ENCODE data around the gene XRCC2. TPM values are rescaled to one million over a fixed set of nuclear protein-coding genes. Genes with fewer than 3 reads are reported as not detected.

The XRCC2 gene
- total and polyA plus RNA-seq, 8 donors: 0.05 to 0.37 (median 0.20) TPM

- Histone ChIP-seq H3K9me3 (no peaks in the 10 kb centered on the region), H3K36me3 (no peaks in the 10 kb centered on the region), H3K27me3 (no peaks in the 10 kb centered on the region), H3K27ac (no peak overlapping the region), H3K4me1 (no peaks in the 10 kb centered on the region), H3K4me3 (no peak overlapping the region)
- DNase-seq: no peak
- no peak for TF ChIP-seq CTCF (IDR thresholded peaks at IDR 0.05)
- ATAC-seq: no peak
- intact Hi-C loops (cut with DNase I): no loop called here
- FAIRE-seq: no peak
- WGBS, 2 donors: 91 to 95% methylated on average over 6 of the region's 6 CpGs
Observed at GRCh38 chr7:152641384-152641783, 34.6 kb downstream of the XRCC2 start.

- no peak for TF ChIP-seq CTCF (IDR thresholded peaks at IDR 0.05)
- 72 to 73% methylated on average over 6 of the region's 6 CpGs for WGBS, 2 donors
- ATAC-seq: no peak
- Histone ChIP-seq H3K27me3 (no peaks in the 10 kb centered on the region), H3K36me3 (no peaks in the 10 kb centered on the region), H3K27ac (no peak overlapping the region), H3K4me1 (no peaks in the 10 kb centered on the region), H3K4me3 (no peak overlapping the region), H3K9me3 (no peaks in the 10 kb centered on the region)
- intact Hi-C loops (cut with DNase I): no loop called here
- FAIRE-seq: no peak
- no peak for DNase-seq
Observed at GRCh38 chr7:152640829-152641228, 35.1 kb downstream of the XRCC2 start.

GRCh38 chr7:152637920-152638580 lies 37.9 kb downstream of the XRCC2 start:
- intact Hi-C loops (cut with DNase I): no loop called here
- FAIRE-seq (no peak), DNase-seq (no peak), ATAC-seq (no peak)
- no peaks in the 10 kb centered on the region for H3K9me3 ChIP-seq
- 83 to 89% methylated on average over 7 of the region's 7 CpGs for WGBS, 2 donors
- no peaks in the 10 kb centered on the region for H3K4me1 ChIP-seq
- H3K27me3 ChIP-seq: no peaks in the 10 kb centered on the region
- no peak overlapping the region for H3K27ac ChIP-seq
- TF ChIP-seq CTCF (IDR thresholded peaks at IDR 0.05): no peak
- no peaks in the 10 kb centered on the region for H3K36me3 ChIP-seq
- no peak overlapping the region for H3K4me3 ChIP-seq

GRCh38 chr7:152637161-152637560 lies 38.8 kb downstream of the XRCC2 start:
- Histone ChIP-seq H3K27ac (no peak overlapping the region), H3K4me3 (no peak overlapping the region), H3K4me1 (no peaks in the 10 kb centered on the region), H3K27me3 (no peaks in the 10 kb centered on the region), H3K9me3 (no peaks in the 10 kb centered on the region), H3K36me3 (no peaks in the 10 kb centered on the region)
- no peak for ATAC-seq
- DNase-seq: no peak
- intact Hi-C loops (cut with DNase I): no loop called here
- FAIRE-seq: no peak
- TF ChIP-seq CTCF (IDR thresholded peaks at IDR 0.05): no peak
- WGBS, 2 donors: 42 to 59% methylated on average over 1 of the region's 1 CpG

GRCh38 chr7:152636441-152636840 lies 39.5 kb downstream of the XRCC2 start:
- Histone ChIP-seq H3K27me3 (no peaks in the 10 kb centered on the region), H3K4me1 (no peaks in the 10 kb centered on the region), H3K27ac (no peak overlapping the region), H3K9me3 (no peaks in the 10 kb centered on the region), H3K36me3 (no peaks in the 10 kb centered on the region), H3K4me3 (no peak overlapping the region)
- ATAC-seq (no peak), DNase-seq (no peak), FAIRE-seq (no peak)
- TF ChIP-seq CTCF (IDR thresholded peaks at IDR 0.05): no peak
- intact Hi-C loops (cut with DNase I): no loop called here
- WGBS, 2 donors: 75 to 79% methylated on average over 6 of the region's 6 CpGs

All from pancreas (tissue), 10 donors.